ENCODE measurements around the gene ATAT1. TPM values are rescaled to one million over a fixed set of nuclear protein-coding genes. Genes with fewer than 3 reads are reported as not detected.

The ATAT1 gene
- total and polyA plus RNA-seq, 9 of the 15 experiments (the other 6 are each of a cell fraction or from before 2014, with no cell fraction given) = 0.65 to 5.8 (median 1.6) TPM

GRCh38 chr6:30616811-30617564, 9.7 kb upstream of the ATAT1 start, which contains the start of gene PPP1R10 (continued):
- TF ChIP-seq MGA (IDR thresholded peaks at IDR 0.05) = no peak
- no peak for TF ChIP-seq HDAC8 (tag; IDR thresholded peaks at IDR 0.05)
- TF ChIP-seq RFX7 (CRISPR knock-in tag; IDR thresholded peaks at IDR 0.05) = peak; percentile 93
- TF ChIP-seq TRIM24 (IDR thresholded peaks at IDR 0.05) = peak; percentile 57 to 58; a peak in 1 of 4 replicates
- TF ChIP-seq SUPT5H (IDR thresholded peaks at IDR 0.05) = peak; percentile 100
- no peak for TF ChIP-seq ILK (tag; IDR thresholded peaks at IDR 0.05; ENCODE audit: borderline replicate concordance, low read depth)
- peak; percentile 67; the same call in 1 of the 2 replicates for TF ChIP-seq ELF2 (CRISPR knock-in tag; IDR thresholded peaks at IDR 0.05)
- no peak; the same call in 1 of the 2 replicates for TF ChIP-seq PYGO2 (tag; IDR thresholded peaks at IDR 0.05)
- no peak for TF ChIP-seq ZNF184 (CRISPR knock-in tag; IDR thresholded peaks at IDR 0.05)
- peak; percentile 70; the same call in 1 of the 2 replicates for TF ChIP-seq ZFX (CRISPR knock-in tag; IDR thresholded peaks at IDR 0.05)
- TF ChIP-seq ZNF23 (CRISPR knock-in tag; IDR thresholded peaks at IDR 0.05) = peak; percentile 12; the same call in 1 of the 2 replicates
- TF ChIP-seq SLC30A9 (CRISPR knock-in tag; IDR thresholded peaks at IDR 0.05) = no peak
- TF ChIP-seq DMBX1 (CRISPR knock-in tag; IDR thresholded peaks at IDR 0.05; ENCODE audit: borderline replicate concordance) = no peak
- no peak; the same call in 1 of the 2 replicates for TF ChIP-seq JUNB (CRISPR knock-in tag; conservative IDR thresholded peaks at IDR 0.05)
- no peak; the same call in 1 of the 2 replicates for TF ChIP-seq ZNF263 (CRISPR knock-in tag; IDR thresholded peaks at IDR 0.05; ENCODE audit: borderline replicate concordance)

All from K562 (cell line).